Heart right ventricle (tissue), 16 donors: ENCODE results near the gene GRIN3B. TPM values are rescaled to one million over a fixed set of nuclear protein-coding genes. Genes with fewer than 3 reads are reported as not detected.

Source experiments
- ATAC-seq, 8 donors: fragments of 200-7000 bp; cut with Tn5 transposase; one replicate each; pipeline ENCODE4 v1.9.1; 2020; ENCODE audit warnings: mild to moderate bottlenecking in 8 of 8, moderate library complexity in 8 of 8, moderate number of reproducible peaks in 1 of 8
- DNase-seq, 2 donors: peaks; one replicate each; pipeline ENCODE4 v3.0.0-alpha.2; 2020
- H3K27ac ChIP-seq, 10 donors: fragments of 200-600 bp; sonication (generic) in 2 of 10; one replicate each; pipeline versions ENCODE4 v1.5.0 to v1.8.0; 2020 to 2022; ENCODE audit warnings: mild to moderate bottlenecking in 3 of 10
- H3K27me3 ChIP-seq, 7 donors: fragments of 200-600 bp; one replicate each; pipeline ENCODE4 v1.8.0; 2021 to 2022; ENCODE audit warnings: mild to moderate bottlenecking in 2 of 7
- H3K36me3 ChIP-seq, 9 donors: fragments of 200-600 bp; sonication (generic) in 1 of 9; one replicate each; pipeline versions ENCODE4 v1.5.0 to v1.8.0; 2020 to 2022; ENCODE audit warnings: mild to moderate bottlenecking in 2 of 9
- H3K4me1 ChIP-seq, 9 donors: fragments of 200-600 bp; sonication (generic) in 1 of 9; one replicate each; pipeline versions ENCODE4 v1.5.0 to v1.8.0; 2020 to 2022; ENCODE audit warnings: mild to moderate bottlenecking in 4 of 9
- H3K4me3 ChIP-seq, 10 donors: fragments of 200-600 bp; sonication (generic) in 2 of 10; one replicate each; pipeline versions ENCODE4 v1.5.0 to v1.8.0; 2020 to 2022; ENCODE audit warnings: mild to moderate bottlenecking in 7 of 10, moderate library complexity in 2 of 10
- H3K9me3 ChIP-seq, 11 donors: fragments of 200-600 bp in 10 of 11; sonication (generic) in 2 of 11; one replicate each; pipeline versions ENCODE4 v1.5.0 to v1.8.0; 2013 to 2022; ENCODE audit warnings: mild to moderate bottlenecking in 2 of 11, control low read depth in 1 of 11, moderate library complexity in 1 of 11
- CTCF ChIP-seq, 9 donors: fragments of 200-600 bp; sonication (generic) in 2 of 9; IDR thresholded peaks; one replicate each; pipeline versions ENCODE4 v1.5.0 to v1.8.0; 2021 to 2022; ENCODE audit warnings: antibody characterized with exemption in 9 of 9, mild to moderate bottlenecking in 5 of 9, moderate library complexity in 1 of 9
- WGBS, 2 donors: extraction: QIAGEN DNeasy Blood & Tissue Kit; methylation state at CpG; one replicate each; pipeline ENCODE4 v1.1.7; 2013; ENCODE audit warnings: inconsistent platforms in 1 of 2; 5-methylcytosine and 5-hydroxymethylcytosine counted together
- intact Hi-C, 10 donors: fragments of 100-400 bp; cut with DNase I; formaldehyde crosslinking; loops; one replicate each; pipeline versions ENCODE4 v1.11.1 to v1.14.2; 2022
- polyA plus RNA-seq, 2 donors: library from polyadenylated mRNA; stranded (reverse); fragments of 200-250 nt; gene quantifications; one replicate each; pipeline ENCODE4 v1.2.3, GENCODE V29; 2013
- total RNA-seq, 10 donors: library from RNA; stranded (reverse); fragmentation: NEBNext Ultra II Directional in 3 of 10; extraction: Animal tissue kit (Norgen Biotek cat#: 25700) in 3 of 10; gene quantifications; one replicate each; pipeline versions ENCODE4 v1.2.1 to v1.2.4, GENCODE V29; 2021 to 2023
- donor health status: Arrhythmogenic right ventricular cardiomyopathy.
- donor health status: ischemic (EF 13 %, LVEDD 7.1; RV severe dilation, severe dysfunction).
- donor health status: healthy with polysubstance abuse.
- donor health status: DM: no; HTN: yes; CAD: no.
- donor health status: DM: no; HTN: no; CAD: no.
- donor health status: ischemic (EF 25% LVEDD 6.9; RV normal size, moderate dysfunction).
- donor health status: ischemic (EF 25% LVEDD 5.7; RV mildly dilated, moderate dysfunction).
- donor health status: healthy.
- donor health status: DM: yes; HTN: yes; CAD: no.
- donor health status: Ischemic cardiomyopathy.
- donor health status: ischemic (EF 35%, LVEDD 5.7; RV mildly dilated, moderate dysfunction).
- donor health status: nonischemic (EF 11% LVEDD 7.7; RV severe dilation, severe dysfunction).
- donor health status: DM: yes; HTN: yes; CAD: no.
- donor health status: PGD.
- donor health status: ischemic (EF 29% LVEDD 5.4; RV normal size, mild dysfunction).
- donor health status: nonischemic (EF 23%, LVEDD 6.1; RV moderate dilation, normal function).

GRIN3B gene
- total and polyA plus RNA-seq, 12 donors, result 0.01 to 0.10 (median 0.08) TPM; not detected in 8

- DNase-seq, result no peak
- no peaks in the 10 kb centered on the region for H3K27me3 ChIP-seq
- H3K27ac ChIP-seq, result no peak overlapping the region
- H3K4me1 ChIP-seq, result no peaks in the 10 kb centered on the region
- TF ChIP-seq CTCF (IDR thresholded peaks at IDR 0.05), result no peak
- 67 to 68% methylated on average over 12 of the region's 12 CpGs for WGBS, 2 donors
- intact Hi-C loops, result no loop called here
- ATAC-seq, result no peak
- H3K4me3 ChIP-seq, result no peak overlapping the region
- H3K36me3 ChIP-seq, result peaks cover 0 to 37% (median 6%) of the 10 kb centered on the region in 9 donors
- H3K9me3 ChIP-seq, result no peaks in the 10 kb centered on the region
These were observed 40.2 kb upstream of the GRIN3B start for GRCh38 chr19:960020-960419.

- no peak overlapping the region for H3K4me3 ChIP-seq
- ATAC-seq (no peak), DNase-seq (no peak)
- WGBS, 2 donors, result 83 to 85% methylated on average over 8 of the region's 8 CpGs
- no peak overlapping the region for H3K27ac ChIP-seq
- intact Hi-C loops, result no loop called here
- H3K36me3 ChIP-seq, result peaks cover 0 to 43% (median 12%) of the 10 kb centered on the region in 9 donors
- H3K27me3 ChIP-seq, result no peaks in the 10 kb centered on the region
- no peaks in the 10 kb centered on the region for H3K4me1 ChIP-seq
- no peaks in the 10 kb centered on the region for H3K9me3 ChIP-seq
- no peak for TF ChIP-seq CTCF (IDR thresholded peaks at IDR 0.05)
These were observed 39.6 kb upstream of the GRIN3B start for GRCh38 chr19:960601-960938.

GRCh38 chr19:961866-962620 is 38.2 kb upstream of the GRIN3B start:
- ATAC-seq, result no peak
- intact Hi-C loops, result no loop called here

GRCh38 chr19:962683-963400 is 37.4 kb upstream of the GRIN3B start:
- 91 to 92% methylated on average over 31 of the region's 31 CpGs for WGBS, 2 donors
- DNase-seq, result no peak
- no peaks in the 10 kb centered on the region for H3K4me1 ChIP-seq
- intact Hi-C loops, result no loop called here
- H3K9me3 ChIP-seq, result peaks cover 0 to 5% (median 0%) of the 10 kb centered on the region in 11 donors
- no peak overlapping the region for H3K27ac ChIP-seq
- no peak overlapping the region for H3K4me3 ChIP-seq
- no peak for TF ChIP-seq CTCF (IDR thresholded peaks at IDR 0.05)
- peaks cover 0 to 61% (median 12%) of the 10 kb centered on the region in 9 donors for H3K36me3 ChIP-seq
- ATAC-seq, result no peak
- H3K27me3 ChIP-seq, result no peaks in the 10 kb centered on the region

More at GRCh38 chr19:961866-962620, 38.2 kb upstream of the GRIN3B start:
- no peak for TF ChIP-seq CTCF (IDR thresholded peaks at IDR 0.05)
- Histone ChIP-seq H3K4me1 (no peaks in the 10 kb centered on the region), H3K4me3 (no peak overlapping the region), H3K27ac (no peak overlapping the region), H3K27me3 (no peaks in the 10 kb centered on the region), H3K36me3 (peaks cover 0 to 54% (median 12%) of the 10 kb centered on the region in 9 donors), H3K9me3 (peaks cover 0 to 5% (median 0%) of the 10 kb centered on the region in 11 donors)
- whole genome bisulfite sequencing, 2 donors, result 82 to 86% methylated on average over 14 of the region's 14 CpGs
- DNase-seq, result no peak
